ENCODE measurements around the gene RSRP1. TPM values are rescaled to one million over a fixed set of nuclear protein-coding genes. Genes with fewer than 3 reads are reported as not detected.

RSRP1 gene
- total and polyA plus RNA-seq, 2 experiments from 2014 or later: 91.4 to 93.7 TPM

DNA sequence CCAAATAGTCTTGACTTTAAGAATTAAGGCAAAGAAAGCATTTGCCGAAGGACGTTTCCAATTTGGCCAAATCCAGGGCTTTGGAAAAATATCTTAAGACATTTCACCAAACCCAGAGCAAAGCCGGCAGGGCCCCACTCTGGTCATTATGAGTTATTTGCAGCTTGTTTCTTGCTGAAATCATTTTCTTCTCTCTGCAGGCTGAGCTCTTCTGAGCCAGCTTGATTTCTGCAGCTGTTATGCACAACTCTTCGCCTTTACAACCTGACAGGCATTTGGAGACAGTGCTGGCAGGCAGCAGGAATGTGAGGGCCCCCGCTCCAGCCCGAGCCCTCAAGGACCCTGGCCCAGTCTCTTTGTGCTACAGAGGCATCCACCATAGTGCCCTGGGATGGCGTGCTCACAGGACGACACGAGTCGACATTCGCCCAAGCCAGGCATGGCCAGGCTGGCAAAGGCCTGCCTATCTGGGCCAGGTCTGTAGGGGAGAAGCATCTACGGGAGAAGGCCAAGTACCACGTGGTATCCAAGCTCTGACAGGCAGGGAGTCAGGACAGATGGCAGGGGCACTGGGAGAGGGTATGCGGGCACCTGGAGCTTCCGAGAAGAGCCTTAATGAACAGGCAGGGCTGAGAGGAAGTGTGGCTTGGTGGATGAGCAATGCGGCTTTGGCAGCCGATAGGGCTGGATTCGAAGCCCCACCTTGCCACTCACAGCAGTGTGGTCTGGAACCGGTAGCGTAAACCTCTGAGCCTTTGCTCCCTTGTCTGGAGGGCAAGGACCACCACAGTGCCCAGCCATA is 47.2 kb downstream of the RSRP1 start:
- Histone ChIP-seq H3K4me1 (ENCODE audit: insufficient read depth) (peaks cover 3% of the 10 kb centered on the region; the same call in 1 of the 2 replicates), H3K36me3 (ENCODE audit: insufficient read depth) (no peaks in the 10 kb centered on the region), H3K4me2 (no peak overlapping the region), H4K20me1 (replicated peaks; ENCODE audit: insufficient read depth) (no peaks in the 10 kb centered on the region), H3K79me2 (replicated peaks; ENCODE audit: insufficient read depth) (no peaks in the 10 kb centered on the region), H3F3A (replicated peaks; ENCODE audit: low read depth) (no peaks in the 10 kb centered on the region), H2AFZ (peak overlapping the region; percentile 81), H3K27me3 (ENCODE audit: insufficient read depth) (no peaks in the 10 kb centered on the region), H3K9me2 (ENCODE audit: insufficient read depth) (peaks cover 3% of the 10 kb centered on the region; the same call in 1 of the 2 replicates), H3K27ac (ENCODE audit: low read depth) (no peak overlapping the region), H3K4me3 (no peak overlapping the region)
- Mint-ChIP-seq H3K36me3 (ENCODE audit: low read depth) (no peaks in the 10 kb centered on the region; the same call in 2 of the 3 replicates), H3K27ac (no peak overlapping the region), H3K27me3 (ENCODE audit: insufficient read depth, low read depth, poor library complexity) (peaks cover 6% of the 10 kb centered on the region), H3K4me1 (peaks cover 19% of the 10 kb centered on the region), H3K9me3 (no peaks in the 10 kb centered on the region), H3K4me3 (no peak overlapping the region)
- TF ChIP-seq, protein P1, sequence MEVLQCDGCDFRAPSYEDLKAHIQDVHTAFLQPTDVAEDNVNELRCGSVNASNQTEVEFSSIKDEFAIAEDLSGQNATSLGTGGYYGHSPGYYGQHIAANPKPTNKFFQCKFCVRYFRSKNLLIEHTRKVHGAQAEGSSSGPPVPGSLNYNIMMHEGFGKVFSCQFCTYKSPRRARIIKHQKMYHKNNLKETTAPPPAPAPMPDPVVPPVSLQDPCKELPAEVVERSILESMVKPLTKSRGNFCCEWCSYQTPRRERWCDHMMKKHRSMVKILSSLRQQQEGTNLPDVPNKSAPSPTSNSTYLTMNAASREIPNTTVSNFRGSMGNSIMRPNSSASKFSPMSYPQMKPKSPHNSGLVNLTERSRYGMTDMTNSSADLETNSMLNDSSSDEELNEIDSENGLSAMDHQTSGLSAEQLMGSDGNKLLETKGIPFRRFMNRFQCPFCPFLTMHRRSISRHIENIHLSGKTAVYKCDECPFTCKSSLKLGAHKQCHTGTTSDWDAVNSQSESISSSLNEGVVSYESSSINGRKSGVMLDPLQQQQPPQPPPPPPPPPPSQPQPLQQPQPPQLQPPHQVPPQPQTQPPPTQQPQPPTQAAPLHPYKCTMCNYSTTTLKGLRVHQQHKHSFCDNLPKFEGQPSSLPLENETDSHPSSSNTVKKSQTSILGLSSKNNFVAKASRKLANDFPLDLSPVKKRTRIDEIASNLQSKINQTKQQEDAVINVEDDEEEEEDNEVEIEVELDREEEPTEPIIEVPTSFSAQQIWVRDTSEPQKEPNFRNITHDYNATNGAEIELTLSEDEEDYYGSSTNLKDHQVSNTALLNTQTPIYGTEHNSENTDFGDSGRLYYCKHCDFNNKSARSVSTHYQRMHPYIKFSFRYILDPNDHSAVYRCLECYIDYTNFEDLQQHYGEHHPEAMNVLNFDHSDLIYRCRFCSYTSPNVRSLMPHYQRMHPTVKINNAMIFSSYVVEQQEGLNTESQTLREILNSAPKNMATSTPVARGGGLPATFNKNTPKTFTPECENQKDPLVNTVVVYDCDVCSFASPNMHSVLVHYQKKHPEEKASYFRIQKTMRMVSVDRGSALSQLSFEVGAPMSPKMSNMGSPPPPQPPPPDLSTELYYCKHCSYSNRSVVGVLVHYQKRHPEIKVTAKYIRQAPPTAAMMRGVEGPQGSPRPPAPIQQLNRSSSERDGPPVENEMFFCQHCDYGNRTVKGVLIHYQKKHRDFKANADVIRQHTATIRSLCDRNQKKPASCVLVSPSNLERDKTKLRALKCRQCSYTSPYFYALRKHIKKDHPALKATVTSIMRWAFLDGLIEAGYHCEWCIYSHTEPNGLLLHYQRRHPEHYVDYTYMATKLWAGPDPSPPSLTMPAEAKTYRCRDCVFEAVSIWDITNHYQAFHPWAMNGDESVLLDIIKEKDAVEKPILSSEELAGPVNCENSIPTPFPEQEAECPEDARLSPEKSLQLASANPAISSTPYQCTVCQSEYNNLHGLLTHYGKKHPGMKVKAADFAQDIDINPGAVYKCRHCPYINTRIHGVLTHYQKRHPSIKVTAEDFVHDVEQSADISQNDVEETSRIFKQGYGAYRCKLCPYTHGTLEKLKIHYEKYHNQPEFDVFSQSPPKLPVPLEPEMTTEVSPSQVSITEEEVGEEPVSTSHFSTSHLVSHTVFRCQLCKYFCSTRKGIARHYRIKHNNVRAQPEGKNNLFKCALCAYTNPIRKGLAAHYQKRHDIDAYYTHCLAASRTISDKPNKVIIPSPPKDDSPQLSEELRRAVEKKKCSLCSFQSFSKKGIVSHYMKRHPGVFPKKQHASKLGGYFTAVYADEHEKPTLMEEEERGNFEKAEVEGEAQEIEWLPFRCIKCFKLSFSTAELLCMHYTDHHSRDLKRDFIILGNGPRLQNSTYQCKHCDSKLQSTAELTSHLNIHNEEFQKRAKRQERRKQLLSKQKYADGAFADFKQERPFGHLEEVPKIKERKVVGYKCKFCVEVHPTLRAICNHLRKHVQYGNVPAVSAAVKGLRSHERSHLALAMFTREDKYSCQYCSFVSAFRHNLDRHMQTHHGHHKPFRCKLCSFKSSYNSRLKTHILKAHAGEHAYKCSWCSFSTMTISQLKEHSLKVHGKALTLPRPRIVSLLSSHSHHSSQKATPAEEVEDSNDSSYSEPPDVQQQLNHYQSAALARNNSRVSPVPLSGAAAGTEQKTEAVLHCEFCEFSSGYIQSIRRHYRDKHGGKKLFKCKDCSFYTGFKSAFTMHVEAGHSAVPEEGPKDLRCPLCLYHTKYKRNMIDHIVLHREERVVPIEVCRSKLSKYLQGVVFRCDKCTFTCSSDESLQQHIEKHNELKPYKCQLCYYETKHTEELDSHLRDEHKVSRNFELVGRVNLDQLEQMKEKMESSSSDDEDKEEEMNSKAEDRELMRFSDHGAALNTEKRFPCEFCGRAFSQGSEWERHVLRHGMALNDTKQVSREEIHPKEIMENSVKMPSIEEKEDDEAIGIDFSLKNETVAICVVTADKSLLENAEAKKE (CRISPR knock-in tag; IDR thresholded peaks at IDR 0.05): no peak
- TF ChIP-seq STAT1 (IDR thresholded peaks at IDR 0.05; ENCODE audit: unreplicated experiment): no peak
- no peak for TF ChIP-seq POLR2AphosphoS5 (IDR thresholded peaks at IDR 0.05; ENCODE audit: low read depth)
- TF ChIP-seq, protein P2, sequence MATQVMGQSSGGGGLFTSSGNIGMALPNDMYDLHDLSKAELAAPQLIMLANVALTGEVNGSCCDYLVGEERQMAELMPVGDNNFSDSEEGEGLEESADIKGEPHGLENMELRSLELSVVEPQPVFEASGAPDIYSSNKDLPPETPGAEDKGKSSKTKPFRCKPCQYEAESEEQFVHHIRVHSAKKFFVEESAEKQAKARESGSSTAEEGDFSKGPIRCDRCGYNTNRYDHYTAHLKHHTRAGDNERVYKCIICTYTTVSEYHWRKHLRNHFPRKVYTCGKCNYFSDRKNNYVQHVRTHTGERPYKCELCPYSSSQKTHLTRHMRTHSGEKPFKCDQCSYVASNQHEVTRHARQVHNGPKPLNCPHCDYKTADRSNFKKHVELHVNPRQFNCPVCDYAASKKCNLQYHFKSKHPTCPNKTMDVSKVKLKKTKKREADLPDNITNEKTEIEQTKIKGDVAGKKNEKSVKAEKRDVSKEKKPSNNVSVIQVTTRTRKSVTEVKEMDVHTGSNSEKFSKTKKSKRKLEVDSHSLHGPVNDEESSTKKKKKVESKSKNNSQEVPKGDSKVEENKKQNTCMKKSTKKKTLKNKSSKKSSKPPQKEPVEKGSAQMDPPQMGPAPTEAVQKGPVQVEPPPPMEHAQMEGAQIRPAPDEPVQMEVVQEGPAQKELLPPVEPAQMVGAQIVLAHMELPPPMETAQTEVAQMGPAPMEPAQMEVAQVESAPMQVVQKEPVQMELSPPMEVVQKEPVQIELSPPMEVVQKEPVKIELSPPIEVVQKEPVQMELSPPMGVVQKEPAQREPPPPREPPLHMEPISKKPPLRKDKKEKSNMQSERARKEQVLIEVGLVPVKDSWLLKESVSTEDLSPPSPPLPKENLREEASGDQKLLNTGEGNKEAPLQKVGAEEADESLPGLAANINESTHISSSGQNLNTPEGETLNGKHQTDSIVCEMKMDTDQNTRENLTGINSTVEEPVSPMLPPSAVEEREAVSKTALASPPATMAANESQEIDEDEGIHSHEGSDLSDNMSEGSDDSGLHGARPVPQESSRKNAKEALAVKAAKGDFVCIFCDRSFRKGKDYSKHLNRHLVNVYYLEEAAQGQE (IDR thresholded peaks at IDR 0.05; ENCODE audit: unreplicated experiment): no peak
- no peak for TF ChIP-seq ZNF331 (CRISPR knock-in tag; IDR thresholded peaks at IDR 0.05; ENCODE audit: low read depth)
- TF ChIP-seq EZH2phosphoT487 (IDR thresholded peaks at IDR 0.05; ENCODE audit: unreplicated experiment): no peak
- TF ChIP-seq CREB1 (CRISPR knock-in tag; IDR thresholded peaks at IDR 0.05; ENCODE audit: low read depth): no peak
- no peak for TF ChIP-seq JUNB (IDR thresholded peaks at IDR 0.05; ENCODE audit: unreplicated experiment)
- no peak for TF ChIP-seq EZH2 (IDR thresholded peaks at IDR 0.05; ENCODE audit: low read depth, unreplicated experiment)
- TF ChIP-seq NANOG (IDR thresholded peaks at IDR 0.05; ENCODE audit: borderline replicate concordance): no peak
- TF ChIP-seq, protein P3, sequence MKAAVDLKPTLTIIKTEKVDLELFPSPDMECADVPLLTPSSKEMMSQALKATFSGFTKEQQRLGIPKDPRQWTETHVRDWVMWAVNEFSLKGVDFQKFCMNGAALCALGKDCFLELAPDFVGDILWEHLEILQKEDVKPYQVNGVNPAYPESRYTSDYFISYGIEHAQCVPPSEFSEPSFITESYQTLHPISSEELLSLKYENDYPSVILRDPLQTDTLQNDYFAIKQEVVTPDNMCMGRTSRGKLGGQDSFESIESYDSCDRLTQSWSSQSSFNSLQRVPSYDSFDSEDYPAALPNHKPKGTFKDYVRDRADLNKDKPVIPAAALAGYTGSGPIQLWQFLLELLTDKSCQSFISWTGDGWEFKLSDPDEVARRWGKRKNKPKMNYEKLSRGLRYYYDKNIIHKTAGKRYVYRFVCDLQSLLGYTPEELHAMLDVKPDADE (IDR thresholded peaks at IDR 0.05): no peak
- TF ChIP-seq ZNF114 (CRISPR knock-in tag; IDR thresholded peaks at IDR 0.05): no peak
- TF ChIP-seq, protein P4, sequence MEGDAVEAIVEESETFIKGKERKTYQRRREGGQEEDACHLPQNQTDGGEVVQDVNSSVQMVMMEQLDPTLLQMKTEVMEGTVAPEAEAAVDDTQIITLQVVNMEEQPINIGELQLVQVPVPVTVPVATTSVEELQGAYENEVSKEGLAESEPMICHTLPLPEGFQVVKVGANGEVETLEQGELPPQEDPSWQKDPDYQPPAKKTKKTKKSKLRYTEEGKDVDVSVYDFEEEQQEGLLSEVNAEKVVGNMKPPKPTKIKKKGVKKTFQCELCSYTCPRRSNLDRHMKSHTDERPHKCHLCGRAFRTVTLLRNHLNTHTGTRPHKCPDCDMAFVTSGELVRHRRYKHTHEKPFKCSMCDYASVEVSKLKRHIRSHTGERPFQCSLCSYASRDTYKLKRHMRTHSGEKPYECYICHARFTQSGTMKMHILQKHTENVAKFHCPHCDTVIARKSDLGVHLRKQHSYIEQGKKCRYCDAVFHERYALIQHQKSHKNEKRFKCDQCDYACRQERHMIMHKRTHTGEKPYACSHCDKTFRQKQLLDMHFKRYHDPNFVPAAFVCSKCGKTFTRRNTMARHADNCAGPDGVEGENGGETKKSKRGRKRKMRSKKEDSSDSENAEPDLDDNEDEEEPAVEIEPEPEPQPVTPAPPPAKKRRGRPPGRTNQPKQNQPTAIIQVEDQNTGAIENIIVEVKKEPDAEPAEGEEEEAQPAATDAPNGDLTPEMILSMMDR (conservative IDR thresholded peaks at IDR 0.05; ENCODE audit: low read depth in 2 of 2): no peak
- ATAC-seq (peak; percentile 16; the same call in 2 of the 3 replicates), DNase-seq (ENCODE audit: low spot score) (no peak)
